GM21515 (cell line): Measurements from ENCODE around the gene CACNB4.

Source experiments
- ATAC-seq: cut with Tn5 transposase; IDR thresholded peaks from one replicate; pipeline ENCODE4 v1.9.1; 2021; ENCODE audit not compliant: unreplicated experiment

Gene CACNB4

GRCh38 chr2:151978709-151979108, 120.1 kb downstream of the CACNB4 start:
- no peak for ATAC-seq

- no peak for ATAC-seq
Measured at GRCh38 chr2:151977631-151978030, 121.2 kb downstream of the CACNB4 start.

- peak; percentile 80 for ATAC-seq
Measured at GRCh38 chr2:151976945-151977353, 121.9 kb downstream of the CACNB4 start.

- ATAC-seq: no peak
Measured at GRCh38 chr2:151975460-151976414, 123.1 kb downstream of the CACNB4 start.

- no peak for ATAC-seq
Measured at GRCh38 chr2:151974988-151975387, 123.9 kb downstream of the CACNB4 start.

GRCh38 chr2:151973901-151974199, 125.0 kb downstream of the CACNB4 start:
- ATAC-seq: no peak

- ATAC-seq: no peak
Measured at GRCh38 chr2:151973013-151973900, 125.6 kb downstream of the CACNB4 start.

- ATAC-seq: no peak
Measured at GRCh38 chr2:151972241-151973012, 126.4 kb downstream of the CACNB4 start.

- ATAC-seq: no peak
Measured at GRCh38 chr2:151971301-151972051, 127.4 kb downstream of the CACNB4 start.

- no peak for ATAC-seq
Measured at GRCh38 chr2:151968770-151969470, 129.9 kb downstream of the CACNB4 start.

- ATAC-seq: no peak
Measured at GRCh38 chr2:151967829-151968722, 130.8 kb downstream of the CACNB4 start.

GRCh38 chr2:151965884-151966283, 133.0 kb downstream of the CACNB4 start:
- no peak for ATAC-seq

- no peak for ATAC-seq
Measured at GRCh38 chr2:151961558-151961957, 137.3 kb downstream of the CACNB4 start.

GRCh38 chr2:151959238-151959637, 139.6 kb downstream of the CACNB4 start:
- no peak for ATAC-seq

- no peak for ATAC-seq
Measured at GRCh38 chr2:151953467-151953866, 145.4 kb downstream of the CACNB4 start.

GRCh38 chr2:151952691-151953456, 146.0 kb downstream of the CACNB4 start:
- ATAC-seq: no peak

GRCh38 chr2:151947813-151948165, 151.1 kb downstream of the CACNB4 start:
- peak; percentile 46 for ATAC-seq
